HCT116 (cell line): ENCODE data around the gene ZNF692. TPM values are rescaled to one million over a fixed set of nuclear protein-coding genes. Genes with fewer than 3 reads are reported as not detected.

Source experiments
- ATAC-seq: fragments of 200-7000 bp; cut with Tn5 transposase; 2 replicates; pipeline ENCODE4 v1.9.1; 2020; ENCODE audit warnings: mild to moderate bottlenecking, moderate library complexity
- BruUV-seq: library from RNA; stranded (reverse); fragments of 400-500 nt; replicated peaks from 2 replicates; lab custom pipeline; 2021; lab: Mats Ljungman, UMichigan
- CTCF ChIA-PET: fragments of 300-600 bp; sonication (Branson Sonifier 250); formaldehyde crosslinking; loops from one replicate; lab custom pipeline; 2021; ENCODE audit warnings: antibody characterized with exemption; lab: Charles Lee
- POLR2A ChIA-PET: fragments of 300-600, 350-600 bp; sonication (Branson Sonifier 250); formaldehyde crosslinking; loops from one replicate; lab custom pipeline; 2021; ENCODE audit warnings: antibody characterized with exemption; lab: Charles Lee
- RAD21 ChIA-PET, 2 experiments: fragments of 300-600 bp; sonication (Branson Sonifier 250); formaldehyde crosslinking; loops; one replicate each; lab custom pipeline; 2023; ENCODE audit warnings: low total read pairs in 2 of 2; ENCODE audit not compliant: uncharacterized antibody in 2 of 2, unreplicated experiment in 2 of 2, low non-redundant PET in 1 of 2; lab: Charles Lee
- DNase-seq: peaks from one replicate; pipeline ENCODE4 v3.0.0-alpha.2; 2010; ENCODE audit warnings: low read depth, low spot score
- H2AFZ ChIP-seq: fragments of 200-600 bp; shearing (Covaris generic), sonication (generic); 2 replicates; pipeline ENCODE4 v1.6.1; 2017; ENCODE audit warnings: low read depth, mixed run types, mixed read lengths, antibody characterized with exemption, low read length; ENCODE audit not compliant: poor library complexity, severe bottlenecking
- H3K27ac ChIP-seq: 2 replicates; pipeline ENCODE4 v1.5.1; 2012; ENCODE audit warnings: low read depth, low read length
- H3K27me3 ChIP-seq: fragments of 200-600 bp; sonication (generic); 2 replicates; pipeline ENCODE4 v1.6.1; 2016; ENCODE audit warnings: mixed run types, low read length, mixed read lengths; ENCODE audit not compliant: insufficient read depth
- H3K36me3 ChIP-seq, 2 experiments: fragments of 200-500 bp in 1 of 2; fragments of 200-600 bp in 1 of 2; sonication (Bioruptor generic) in 1 of 2; sonication (generic) in 1 of 2; 2 replicates each; pipeline versions ENCODE4 v1.5.1 to v1.6.1; 2014 to 2016; ENCODE audit warnings: low read length in 2 of 2, inconsistent platforms in 1 of 2, mixed read lengths in 1 of 2, mixed run types in 1 of 2; ENCODE audit not compliant: insufficient read depth in 2 of 2, control insufficient read depth in 1 of 2
- H3K4me1 ChIP-seq, 2 experiments: fragments of 200-600 bp in 1 of 2; sonication (generic) in 1 of 2; 2 replicates each; pipeline versions ENCODE4 v1.5.1 to v1.6.1; 2012 to 2017; ENCODE audit warnings: low read length in 2 of 2, inconsistent platforms in 1 of 2, mild to moderate bottlenecking in 1 of 2, mixed read lengths in 1 of 2, mixed run types in 1 of 2, moderate library complexity in 1 of 2; ENCODE audit not compliant: insufficient read depth in 2 of 2, control insufficient read depth in 1 of 2
- H3K4me2 ChIP-seq: fragments of 200-600 bp; sonication (generic); 2 replicates; pipeline ENCODE4 v1.6.1; 2017; ENCODE audit warnings: mixed run types, low read length, mixed read lengths
- H3K4me3 ChIP-seq, 2 experiments: fragments of 200-600 bp in 1 of 2; sonication (generic) in 1 of 2; replicated peaks in 1 of 2; 2 replicates each; pipeline ENCODE4 v1.5.1; 2011 to 2016; ENCODE audit warnings: low read length in 2 of 2, control low read depth in 1 of 2, low read depth in 1 of 2, mild to moderate bottlenecking in 1 of 2, mixed read lengths in 1 of 2, mixed run types in 1 of 2
- H3K79me2 ChIP-seq: fragments of 200-600 bp; sonication (generic); 2 replicates; pipeline ENCODE4 v1.6.1; 2017; ENCODE audit warnings: mild to moderate bottlenecking, mixed run types, low read length, moderate library complexity, mixed read lengths; ENCODE audit not compliant: insufficient read depth
- H3K9ac ChIP-seq: fragments of 200-600 bp; sonication (generic); 2 replicates; pipeline ENCODE4 v1.6.1; 2016; ENCODE audit warnings: low read length, mixed read lengths
- H3K9me2 ChIP-seq: fragments of 200-600 bp; sonication (generic), shearing (Covaris generic); 2 replicates; pipeline ENCODE4 v1.6.1; 2017; ENCODE audit warnings: mixed run types, mild to moderate bottlenecking, moderate library complexity; ENCODE audit not compliant: insufficient read depth
- H3K9me3 ChIP-seq, 2 experiments: fragments of 200-500 bp in 1 of 2; fragments of 200-600 bp in 1 of 2; sonication (Bioruptor generic) in 1 of 2; sonication (generic) in 1 of 2; 2 replicates each; pipeline ENCODE4 v1.6.1; 2014 to 2017; ENCODE audit warnings: low read length in 2 of 2, mixed read lengths in 2 of 2, inconsistent platforms in 1 of 2, low read depth in 1 of 2, mild to moderate bottlenecking in 1 of 2, mixed run types in 1 of 2, moderate library complexity in 1 of 2; ENCODE audit not compliant: control insufficient read depth in 1 of 2, insufficient read depth in 1 of 2
- H4K20me1 ChIP-seq: fragments of 200-600 bp; sonication (generic), shearing (Covaris generic); 2 replicates; pipeline ENCODE4 v1.6.1; 2017; ENCODE audit warnings: mixed run types, mild to moderate bottlenecking, moderate library complexity; ENCODE audit not compliant: insufficient read depth
- EZH2 ChIP-seq: fragments of 200-600 bp; sonication (generic); IDR thresholded peaks from 2 replicates; pipeline ENCODE4 v1.6.1; 2017; ENCODE audit warnings: antibody characterized with exemption, mixed run types
- EZH2phosphoT487 ChIP-seq: fragments of 200-600 bp; IDR thresholded peaks from 2 replicates; pipeline ENCODE4 v1.6.1; 2018; ENCODE audit warnings: antibody characterized with exemption, borderline replicate concordance
- FOSL1 ChIP-seq: IDR thresholded peaks from 2 replicates; pipeline ENCODE4 v1.6.1; 2012; ENCODE audit warnings: low read depth
- POLR2A ChIP-seq: IDR thresholded peaks from 2 replicates; pipeline ENCODE4 v1.7.0; 2011; ENCODE audit warnings: borderline replicate concordance; ENCODE audit not compliant: insufficient read depth, insufficient read length; ENCODE audit errors: extremely low read depth
- RAD21 ChIP-seq: IDR thresholded peaks from 2 replicates; pipeline ENCODE4 v1.6.1; 2012; ENCODE audit warnings: low read depth, mild to moderate bottlenecking
- SIN3A ChIP-seq: IDR thresholded peaks from 2 replicates; pipeline ENCODE4 v1.6.1; 2012; ENCODE audit warnings: low read depth
- ZNF274 ChIP-seq: fragments of 200-500 bp; sonication (Bioruptor generic); IDR thresholded peaks from 2 replicates; pipeline ENCODE4 v1.6.1; 2014; ENCODE audit warnings: mild to moderate bottlenecking, low read depth, low read length, inconsistent platforms
- intact Hi-C: fragments of 100-400 bp; cut with micrococcal nuclease; formaldehyde crosslinking; loops from 2 replicates; pipeline ENCODE4 v1.10.0; 2022
- total RNA-seq: library from RNA; stranded (reverse); gene quantifications from one replicate; pipeline ENCODE4 v1.2.1, GENCODE V29; 2021; ENCODE audit not compliant: unreplicated experiment
- TF ChIP-seq, protein P1 (sequence below): IDR thresholded peaks from 2 replicates; pipeline ENCODE4 v1.6.1; 2012; ENCODE audit warnings: low read depth
- TF ChIP-seq, protein P2 (sequence below), 3 experiments: fragments of 200-600 bp in 1 of 3; sonication (generic) in 1 of 3; IDR thresholded peaks in 2 of 3; conservative IDR thresholded peaks in 1 of 3; 2 replicates each; pipeline ENCODE4 v1.5.1; 2012 to 2017; ENCODE audit warnings: low read depth in 2 of 3, low read length in 2 of 3, antibody characterized with exemption in 1 of 3, borderline replicate concordance in 1 of 3, control low read depth in 1 of 3, mild to moderate bottlenecking in 1 of 3, mixed read lengths in 1 of 3, mixed run types in 1 of 3, moderate library complexity in 1 of 3; ENCODE audit not compliant: insufficient read depth in 1 of 3
- TF ChIP-seq, protein P3 (sequence below): IDR thresholded peaks from 2 replicates; pipeline ENCODE4 v1.6.1; 2011; ENCODE audit warnings: mild to moderate bottlenecking, low read length, moderate library complexity; ENCODE audit not compliant: insufficient replicate concordance; ENCODE audit errors: extremely low read depth

The ZNF692 gene
- total RNA-seq, 1 experiment from 2014 or later = 76.2 TPM

DNA sequence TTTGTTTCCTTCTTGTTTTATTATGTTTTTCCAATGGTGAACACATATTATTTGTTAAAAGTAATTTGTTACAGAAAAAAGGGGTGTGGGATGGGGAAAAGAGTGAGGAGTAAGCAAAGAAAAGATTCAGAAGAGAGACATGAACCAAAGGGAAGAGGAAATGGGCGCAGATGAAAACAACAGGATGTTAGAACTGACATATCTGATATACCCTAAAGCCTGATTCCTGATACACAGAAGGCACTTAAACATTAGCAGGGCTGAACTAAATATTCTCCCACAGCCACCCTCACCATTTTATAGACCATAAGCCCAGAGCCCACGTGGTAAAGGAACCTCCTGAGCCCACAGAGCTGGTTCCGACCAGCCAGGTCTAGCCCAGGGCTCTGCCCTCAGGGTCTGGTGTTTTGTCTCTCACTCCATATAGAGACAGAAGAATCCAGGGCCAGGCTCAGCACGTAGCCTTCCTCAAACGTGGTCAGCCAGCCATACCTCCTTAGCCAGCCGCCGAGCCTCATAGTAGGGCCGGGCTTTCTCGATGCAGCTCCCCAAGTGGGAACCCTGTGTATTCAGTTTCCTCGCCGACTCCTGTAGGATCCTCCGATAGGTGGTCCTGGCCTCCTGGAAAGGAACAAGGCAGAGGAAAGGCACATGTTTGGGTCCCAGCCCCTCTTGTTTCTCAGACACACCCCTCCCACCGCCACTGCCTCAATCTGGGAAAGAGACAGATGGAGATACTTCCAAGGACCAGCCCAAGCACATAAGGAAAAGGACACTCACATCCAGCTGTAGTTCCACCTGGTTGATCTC lies 42.6 kb downstream of the ZNF692 start (continued):
- TF ChIP-seq ZNF274 = no peak

GRCh38 chr1:248815407-248816034 lies 43.4 kb downstream of the ZNF692 start:
- Histone ChIP-seq H3K9me2 (no peaks in the 10 kb centered on the region), H3K36me3 (peaks cover 12 to 26% of the 10 kb centered on the region in 2 experiments), H3K4me2 (no peak overlapping the region), H3K9me3 (no peaks in the 10 kb centered on the region), H2AFZ (no peak overlapping the region), H4K20me1 (no peaks in the 10 kb centered on the region), H3K9ac (no peak overlapping the region), H3K27ac (no peak overlapping the region), H3K79me2 (peaks cover 4% of the 10 kb centered on the region), H3K4me3 (no peak overlapping the region), H3K27me3 (no peaks in the 10 kb centered on the region), H3K4me1 (peaks cover 0 to 1% of the 10 kb centered on the region in 2 experiments; a peak in 1 of 4 replicates)
- ATAC-seq (no peak), DNase-seq (no peak)
- ChIA-PET POLR2A (no interaction called here), RAD21 (no interaction called here), CTCF (no interaction called here)
- TF ChIP-seq FOSL1 (no peak), POLR2A (no peak), EZH2phosphoT487 (no peak), RAD21 (no peak), EZH2 (no peak), SIN3A (no peak)
- TF ChIP-seq, protein P1, sequence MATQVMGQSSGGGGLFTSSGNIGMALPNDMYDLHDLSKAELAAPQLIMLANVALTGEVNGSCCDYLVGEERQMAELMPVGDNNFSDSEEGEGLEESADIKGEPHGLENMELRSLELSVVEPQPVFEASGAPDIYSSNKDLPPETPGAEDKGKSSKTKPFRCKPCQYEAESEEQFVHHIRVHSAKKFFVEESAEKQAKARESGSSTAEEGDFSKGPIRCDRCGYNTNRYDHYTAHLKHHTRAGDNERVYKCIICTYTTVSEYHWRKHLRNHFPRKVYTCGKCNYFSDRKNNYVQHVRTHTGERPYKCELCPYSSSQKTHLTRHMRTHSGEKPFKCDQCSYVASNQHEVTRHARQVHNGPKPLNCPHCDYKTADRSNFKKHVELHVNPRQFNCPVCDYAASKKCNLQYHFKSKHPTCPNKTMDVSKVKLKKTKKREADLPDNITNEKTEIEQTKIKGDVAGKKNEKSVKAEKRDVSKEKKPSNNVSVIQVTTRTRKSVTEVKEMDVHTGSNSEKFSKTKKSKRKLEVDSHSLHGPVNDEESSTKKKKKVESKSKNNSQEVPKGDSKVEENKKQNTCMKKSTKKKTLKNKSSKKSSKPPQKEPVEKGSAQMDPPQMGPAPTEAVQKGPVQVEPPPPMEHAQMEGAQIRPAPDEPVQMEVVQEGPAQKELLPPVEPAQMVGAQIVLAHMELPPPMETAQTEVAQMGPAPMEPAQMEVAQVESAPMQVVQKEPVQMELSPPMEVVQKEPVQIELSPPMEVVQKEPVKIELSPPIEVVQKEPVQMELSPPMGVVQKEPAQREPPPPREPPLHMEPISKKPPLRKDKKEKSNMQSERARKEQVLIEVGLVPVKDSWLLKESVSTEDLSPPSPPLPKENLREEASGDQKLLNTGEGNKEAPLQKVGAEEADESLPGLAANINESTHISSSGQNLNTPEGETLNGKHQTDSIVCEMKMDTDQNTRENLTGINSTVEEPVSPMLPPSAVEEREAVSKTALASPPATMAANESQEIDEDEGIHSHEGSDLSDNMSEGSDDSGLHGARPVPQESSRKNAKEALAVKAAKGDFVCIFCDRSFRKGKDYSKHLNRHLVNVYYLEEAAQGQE = no peak
- TF ChIP-seq, protein P2, sequence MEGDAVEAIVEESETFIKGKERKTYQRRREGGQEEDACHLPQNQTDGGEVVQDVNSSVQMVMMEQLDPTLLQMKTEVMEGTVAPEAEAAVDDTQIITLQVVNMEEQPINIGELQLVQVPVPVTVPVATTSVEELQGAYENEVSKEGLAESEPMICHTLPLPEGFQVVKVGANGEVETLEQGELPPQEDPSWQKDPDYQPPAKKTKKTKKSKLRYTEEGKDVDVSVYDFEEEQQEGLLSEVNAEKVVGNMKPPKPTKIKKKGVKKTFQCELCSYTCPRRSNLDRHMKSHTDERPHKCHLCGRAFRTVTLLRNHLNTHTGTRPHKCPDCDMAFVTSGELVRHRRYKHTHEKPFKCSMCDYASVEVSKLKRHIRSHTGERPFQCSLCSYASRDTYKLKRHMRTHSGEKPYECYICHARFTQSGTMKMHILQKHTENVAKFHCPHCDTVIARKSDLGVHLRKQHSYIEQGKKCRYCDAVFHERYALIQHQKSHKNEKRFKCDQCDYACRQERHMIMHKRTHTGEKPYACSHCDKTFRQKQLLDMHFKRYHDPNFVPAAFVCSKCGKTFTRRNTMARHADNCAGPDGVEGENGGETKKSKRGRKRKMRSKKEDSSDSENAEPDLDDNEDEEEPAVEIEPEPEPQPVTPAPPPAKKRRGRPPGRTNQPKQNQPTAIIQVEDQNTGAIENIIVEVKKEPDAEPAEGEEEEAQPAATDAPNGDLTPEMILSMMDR (IDR thresholded peaks at IDR 0.05 in 2 of 3, conservative IDR thresholded peaks at IDR 0.05 in 1 of 3; ENCODE audit: borderline replicate concordance in 1 of 3, insufficient read depth in 1 of 3, low read depth in 2 of 3, low read length in 2 of 3) = no peak
- TF ChIP-seq, protein P3, sequence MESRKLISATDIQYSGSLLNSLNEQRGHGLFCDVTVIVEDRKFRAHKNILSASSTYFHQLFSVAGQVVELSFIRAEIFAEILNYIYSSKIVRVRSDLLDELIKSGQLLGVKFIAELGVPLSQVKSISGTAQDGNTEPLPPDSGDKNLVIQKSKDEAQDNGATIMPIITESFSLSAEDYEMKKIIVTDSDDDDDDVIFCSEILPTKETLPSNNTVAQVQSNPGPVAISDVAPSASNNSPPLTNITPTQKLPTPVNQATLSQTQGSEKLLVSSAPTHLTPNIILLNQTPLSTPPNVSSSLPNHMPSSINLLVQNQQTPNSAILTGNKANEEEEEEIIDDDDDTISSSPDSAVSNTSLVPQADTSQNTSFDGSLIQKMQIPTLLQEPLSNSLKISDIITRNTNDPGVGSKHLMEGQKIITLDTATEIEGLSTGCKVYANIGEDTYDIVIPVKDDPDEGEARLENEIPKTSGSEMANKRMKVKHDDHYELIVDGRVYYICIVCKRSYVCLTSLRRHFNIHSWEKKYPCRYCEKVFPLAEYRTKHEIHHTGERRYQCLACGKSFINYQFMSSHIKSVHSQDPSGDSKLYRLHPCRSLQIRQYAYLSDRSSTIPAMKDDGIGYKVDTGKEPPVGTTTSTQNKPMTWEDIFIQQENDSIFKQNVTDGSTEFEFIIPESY = no peak
- TSS peak; percentile 28 for BruUV-seq
- intact Hi-C loops = no loop called here
